CD4-positive, alpha-beta T cell (primary cell): ENCODE data around the gene COL23A1. TPM values are rescaled to one million over a fixed set of nuclear protein-coding genes. Genes with fewer than 3 reads are reported as not detected.
A peak's percentile ranks its signal among the peaks of the same experiment; 100 is the strongest.

Experiments
- ATAC-seq: fragments of 200-7000 bp; cut with Tn5 transposase; one replicate; pipeline ENCODE4 v1.10.0; 2022; ENCODE audit warnings: mild to moderate bottlenecking; ENCODE audit not compliant: poor library complexity
- CTCF ChIA-PET: fragments of 350-600 bp; sonication (Branson Sonifier 250); formaldehyde crosslinking; loops from one replicate; lab custom pipeline; 2021; ENCODE audit warnings: antibody characterized with exemption, inconsistent platforms; lab: Charles Lee
- POLR2A ChIA-PET: fragments of 350-600 bp; sonication (Branson Sonifier 250); formaldehyde crosslinking; loops from one replicate; lab custom pipeline; 2021; ENCODE audit warnings: antibody characterized with exemption, inconsistent platforms; lab: Charles Lee
- DNase-seq, 14 experiments: peaks; one replicate each; pipeline ENCODE4 v3.0.0-alpha.2; 2013 to 2020; ENCODE audit warnings: mixed read lengths in 2 of 14
- H3K27ac ChIP-seq, 2 donors: one replicate each; pipeline versions ENCODE4 v1.5.1 to v1.7.0; 2013; ENCODE audit warnings: low read length in 2 of 2, low read depth in 1 of 2, mild to moderate bottlenecking in 1 of 2
- H3K27me3 ChIP-seq, 2 experiments: 1 replicate in 1 of 2; 2 replicates in 1 of 2; pipeline versions ENCODE4 v1.6.1 to v1.7.0; 2013; ENCODE audit warnings: low read length in 2 of 2, control low read depth in 1 of 2, mild to moderate bottlenecking in 1 of 2, moderate library complexity in 1 of 2; ENCODE audit not compliant: insufficient read depth in 2 of 2, control insufficient read depth in 1 of 2
- H3K36me3 ChIP-seq: one replicate; pipeline ENCODE4 v1.6.1; 2013; ENCODE audit warnings: low read length, control low read depth; ENCODE audit not compliant: insufficient read depth
- H3K4me1 ChIP-seq: one replicate; pipeline ENCODE4 v1.6.1; 2013; ENCODE audit warnings: low read length, control low read depth; ENCODE audit not compliant: insufficient read depth
- H3K4me3 ChIP-seq: one replicate; pipeline ENCODE4 v1.5.1; 2013; ENCODE audit warnings: mild to moderate bottlenecking, low read length, moderate library complexity
- H3K9me3 ChIP-seq, 2 experiments: 1 replicate in 1 of 2; 2 replicates in 1 of 2; pipeline versions ENCODE4 v1.6.1 to v1.7.0; 2013; ENCODE audit warnings: low read length in 2 of 2, mild to moderate bottlenecking in 2 of 2, control low read depth in 1 of 2, moderate library complexity in 1 of 2; ENCODE audit not compliant: control insufficient read depth in 1 of 2, insufficient read depth in 1 of 2
- H3K27ac Mint-ChIP-seq: one replicate; pipeline ENCODE4 v1.8.0; 2020; ENCODE audit warnings: mixed read lengths
- H3K27me3 Mint-ChIP-seq: one replicate; pipeline ENCODE4 v1.8.0; 2021; ENCODE audit warnings: mixed read lengths
- H3K36me3 Mint-ChIP-seq: one replicate; pipeline ENCODE4 v1.8.0; 2021; ENCODE audit warnings: low read depth, mixed read lengths
- H3K4me1 Mint-ChIP-seq: one replicate; pipeline ENCODE4 v1.8.0; 2021; ENCODE audit warnings: low read depth, mixed read lengths
- H3K4me3 Mint-ChIP-seq: one replicate; pipeline ENCODE4 v1.8.0; 2020; ENCODE audit warnings: mild to moderate bottlenecking, mixed read lengths
- H3K9me3 Mint-ChIP-seq: one replicate; pipeline ENCODE4 v1.8.0; 2020; ENCODE audit warnings: mixed read lengths
- intact Hi-C, 2 experiments: fragments of 100-400 bp; cut with DNase I in 1 of 2; cut with micrococcal nuclease in 1 of 2; formaldehyde crosslinking; loops; one replicate each; pipeline versions ENCODE4 v1.15.1 to v1.9.0; 2023 to 2025; cut with DNase I, micrococcal nuclease
- total RNA-seq, 174 experiments: library from RNA in 2 of 174; stranded (reverse) in 2 of 174; gene quantifications; one replicate each; pipeline ENCODE4 v1.2.3 and lab custom pipeline; 2021 to 2026
- TF ChIP-seq, protein P1 (sequence below): fragments of 200-600 bp; IDR thresholded peaks from one replicate; pipeline ENCODE4 v1.8.0; 2022; ENCODE audit warnings: antibody characterized with exemption, mild to moderate bottlenecking

COL23A1 gene
- total RNA-seq, 2 experiments from 2014 or later = not detected

DNA sequence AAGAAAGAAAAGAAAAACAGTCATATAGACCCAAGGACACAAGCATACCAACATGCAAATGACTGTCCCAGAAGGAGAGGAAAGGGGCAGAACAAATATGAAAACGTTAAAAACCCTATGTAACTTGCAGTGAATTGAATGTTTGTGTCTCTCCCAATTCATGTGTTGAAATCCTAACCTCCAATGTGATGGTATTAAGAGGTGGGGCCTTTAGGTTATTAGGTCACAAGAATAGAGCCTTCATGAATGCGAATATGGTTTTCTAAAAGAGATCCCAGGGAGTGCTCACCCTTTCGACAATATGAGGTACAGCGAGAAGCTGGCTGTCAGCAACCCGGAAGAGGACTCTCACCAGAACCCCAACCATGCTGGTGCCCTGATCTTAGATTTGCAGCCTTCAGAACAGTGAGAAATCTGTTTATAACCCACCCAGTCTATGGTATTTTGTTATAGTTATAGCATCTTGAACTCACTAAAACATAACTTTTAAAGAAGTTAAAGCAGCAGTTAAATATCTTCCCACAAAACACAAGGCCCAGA, 371.9 kb downstream of the COL23A1 start:
- Histone ChIP-seq H3K4me1 (peaks cover 16% of the 10 kb centered on the region), H3K27ac (no peak overlapping the region), H3K9me3 (no peaks in the 10 kb centered on the region), H3K4me3 (no peak overlapping the region), H3K27me3 (no peaks in the 10 kb centered on the region), H3K36me3 (peaks cover 70% of the 10 kb centered on the region)
- Mint-ChIP-seq H3K27ac (peak overlapping the region; percentile 33), H3K4me1 (peaks cover 23% of the 10 kb centered on the region), H3K27me3 (no peaks in the 10 kb centered on the region), H3K9me3 (no peaks in the 10 kb centered on the region), H3K36me3 (peaks cover 81% of the 10 kb centered on the region), H3K4me3 (no peak overlapping the region)
- CTCF ChIA-PET = no interaction called here
- ATAC-seq (no peak), DNase-seq (no peak)
- POLR2A ChIA-PET = no interaction called here
- TF ChIP-seq, protein P1, sequence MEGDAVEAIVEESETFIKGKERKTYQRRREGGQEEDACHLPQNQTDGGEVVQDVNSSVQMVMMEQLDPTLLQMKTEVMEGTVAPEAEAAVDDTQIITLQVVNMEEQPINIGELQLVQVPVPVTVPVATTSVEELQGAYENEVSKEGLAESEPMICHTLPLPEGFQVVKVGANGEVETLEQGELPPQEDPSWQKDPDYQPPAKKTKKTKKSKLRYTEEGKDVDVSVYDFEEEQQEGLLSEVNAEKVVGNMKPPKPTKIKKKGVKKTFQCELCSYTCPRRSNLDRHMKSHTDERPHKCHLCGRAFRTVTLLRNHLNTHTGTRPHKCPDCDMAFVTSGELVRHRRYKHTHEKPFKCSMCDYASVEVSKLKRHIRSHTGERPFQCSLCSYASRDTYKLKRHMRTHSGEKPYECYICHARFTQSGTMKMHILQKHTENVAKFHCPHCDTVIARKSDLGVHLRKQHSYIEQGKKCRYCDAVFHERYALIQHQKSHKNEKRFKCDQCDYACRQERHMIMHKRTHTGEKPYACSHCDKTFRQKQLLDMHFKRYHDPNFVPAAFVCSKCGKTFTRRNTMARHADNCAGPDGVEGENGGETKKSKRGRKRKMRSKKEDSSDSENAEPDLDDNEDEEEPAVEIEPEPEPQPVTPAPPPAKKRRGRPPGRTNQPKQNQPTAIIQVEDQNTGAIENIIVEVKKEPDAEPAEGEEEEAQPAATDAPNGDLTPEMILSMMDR = no peak
- intact Hi-C loops = no loop called here

DNA sequence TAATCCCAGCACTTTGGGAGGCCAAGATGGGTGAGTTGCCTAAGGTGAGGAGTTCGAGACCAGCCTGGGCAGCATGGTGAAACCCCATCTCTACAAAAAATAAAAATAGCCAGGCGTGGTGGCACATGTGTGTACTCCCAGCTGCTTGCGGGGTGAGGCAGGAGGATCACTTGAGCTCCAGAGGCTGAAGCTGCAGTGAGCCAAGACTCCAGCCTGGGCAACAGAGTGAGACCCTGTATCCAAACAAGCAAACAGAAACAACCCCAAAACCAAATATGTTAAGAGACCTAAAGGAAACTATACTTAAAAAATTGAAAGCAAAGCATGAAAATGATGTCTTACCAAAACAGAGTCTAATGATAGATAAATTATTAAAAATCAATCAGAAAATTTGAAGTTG, 373.4 kb downstream of the COL23A1 start:
- H3K9me3 Mint-ChIP-seq = no peaks in the 10 kb centered on the region
- H3K4me3 Mint-ChIP-seq = no peak overlapping the region
- ChIA-PET CTCF (no interaction called here), POLR2A (interaction anchor here (1.0 to 2.0 kb wide), 2 partner anchors 12 to 32 kb away, joined by 3 to 14 read pairs; partner anchors contain the start of gene HNRNPAB)
- Histone ChIP-seq H3K27me3 (no peaks in the 10 kb centered on the region), H3K4me1 (peaks cover 15% of the 10 kb centered on the region), H3K9me3 (no peaks in the 10 kb centered on the region), H3K36me3 (peaks cover 70% of the 10 kb centered on the region), H3K4me3 (no peak overlapping the region), H3K27ac (no peak overlapping the region)
- intact Hi-C loops = no loop called here
- no peak for ATAC-seq
- DNase-seq = no peak
- peaks cover 14% of the 10 kb centered on the region for H3K4me1 Mint-ChIP-seq
- TF ChIP-seq, protein P1 = no peak
- no peak overlapping the region for H3K27ac Mint-ChIP-seq
- H3K36me3 Mint-ChIP-seq = peaks cover 85% of the 10 kb centered on the region
- H3K27me3 Mint-ChIP-seq = no peaks in the 10 kb centered on the region

DNA sequence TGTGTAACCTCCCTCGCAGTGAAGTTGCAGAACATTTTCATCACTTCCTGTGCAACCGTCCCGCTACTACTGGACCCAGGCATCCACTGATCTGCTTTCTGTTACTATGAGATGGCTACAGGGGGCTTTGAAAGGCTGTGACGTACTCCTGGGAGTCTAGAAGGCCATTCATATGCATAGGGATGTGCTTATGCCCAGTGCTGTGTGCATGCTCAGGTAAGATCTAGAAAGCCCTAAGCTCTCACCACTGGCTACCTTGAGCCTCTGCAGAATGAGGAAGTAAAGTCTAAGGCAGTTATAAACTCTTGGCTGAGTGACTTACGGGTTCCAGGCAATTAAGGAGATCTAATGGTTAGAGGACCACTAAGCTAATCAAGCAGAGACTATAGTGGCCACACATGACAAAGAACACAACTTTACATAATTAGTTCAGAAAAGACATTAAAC, 374.1 kb downstream of the COL23A1 start:
- no peak for ATAC-seq
- H3K36me3 Mint-ChIP-seq = peaks cover 85% of the 10 kb centered on the region

More for the DNA sequence above, 374.1 kb downstream of the COL23A1 start:
- POLR2A ChIA-PET = interaction anchor here (1.0 to 2.0 kb wide), 2 partner anchors 12 to 31 kb away, joined by 3 to 14 read pairs; partner anchors contain the start of gene HNRNPAB
- no peak for DNase-seq
- Mint-ChIP-seq H3K27ac (peak overlapping the region; percentile 6), H3K4me1 (peaks cover 8% of the 10 kb centered on the region), H3K4me3 (no peak overlapping the region), H3K27me3 (no peaks in the 10 kb centered on the region), H3K9me3 (no peaks in the 10 kb centered on the region)
- no peaks in the 10 kb centered on the region for H3K9me3 ChIP-seq
- TF ChIP-seq, protein P1 = no peak
- H3K27me3 ChIP-seq = no peaks in the 10 kb centered on the region
- peaks cover 9% of the 10 kb centered on the region for H3K4me1 ChIP-seq
- no peak overlapping the region for H3K27ac ChIP-seq
- intact Hi-C loops = no loop called here
- H3K4me3 ChIP-seq = no peak overlapping the region
- CTCF ChIA-PET = no interaction called here
- peaks cover 72% of the 10 kb centered on the region for H3K36me3 ChIP-seq
